NCI-H187 treated with DMSO at 0.1 percent for 48 hours (cell line): Measurements from ENCODE around the gene MAGEA3.
A peak's percentile ranks its signal among the peaks of the same experiment; 100 is the strongest.
"Not testable (repeated sequence)": the region's sequence is repeated elsewhere in the genome, so short reads cannot be mapped to it uniquely, and the experiment has no call there.

Experiments used
- DNase-seq: peaks from one replicate; lab custom pipeline; 2025; lab: John Stamatoyannopoulos, UW

MAGEA3 gene, protein sequence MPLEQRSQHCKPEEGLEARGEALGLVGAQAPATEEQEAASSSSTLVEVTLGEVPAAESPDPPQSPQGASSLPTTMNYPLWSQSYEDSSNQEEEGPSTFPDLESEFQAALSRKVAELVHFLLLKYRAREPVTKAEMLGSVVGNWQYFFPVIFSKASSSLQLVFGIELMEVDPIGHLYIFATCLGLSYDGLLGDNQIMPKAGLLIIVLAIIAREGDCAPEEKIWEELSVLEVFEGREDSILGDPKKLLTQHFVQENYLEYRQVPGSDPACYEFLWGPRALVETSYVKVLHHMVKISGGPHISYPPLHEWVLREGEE

GRCh38 chrX:152697952-152698931 is at the start of gene MAGEA3:
Gene MAGEA3 (plus strand): TSS chrX:152698794. CDS start chrX:152700833, 2,039 bp downstream.
- not testable (repeated sequence) for DNase-seq

- no peak for DNase-seq
Observed at GRCh38 chrX:152652060-152652459, 46.5 kb upstream of the MAGEA3 start.

GRCh38 chrX:152652467-152652866 is 46.1 kb upstream of the MAGEA3 start:
- no peak for DNase-seq

DNA sequence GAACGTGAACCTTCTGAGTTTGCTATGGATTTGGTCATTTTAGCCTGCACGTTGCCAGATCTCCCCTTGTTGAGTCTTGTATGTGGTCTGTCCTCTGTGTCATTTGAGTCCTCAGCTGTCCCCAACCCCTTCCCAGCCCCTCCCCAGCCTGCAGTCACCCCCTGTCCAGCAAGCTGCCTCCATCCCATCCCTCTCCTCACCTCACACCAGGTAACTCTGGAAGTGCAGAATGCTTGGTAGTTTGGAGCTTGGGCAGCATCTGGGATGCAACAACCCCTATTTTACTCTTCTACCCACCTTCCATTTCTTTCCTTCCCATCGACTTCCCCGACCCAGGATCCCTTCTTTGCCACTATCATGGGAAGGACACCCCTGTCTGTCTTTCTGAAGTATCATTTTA is 42.5 kb upstream of the MAGEA3 start:
- DNase-seq, result no peak

- DNase-seq, result no peak
Observed at GRCh38 chrX:152656890-152657289, 41.7 kb upstream of the MAGEA3 start.

- no peak for DNase-seq
Observed at GRCh38 chrX:152658302-152658701, 40.3 kb upstream of the MAGEA3 start.

GRCh38 chrX:152663086-152663485 is 35.5 kb upstream of the MAGEA3 start:
- DNase-seq, result no peak

DNA sequence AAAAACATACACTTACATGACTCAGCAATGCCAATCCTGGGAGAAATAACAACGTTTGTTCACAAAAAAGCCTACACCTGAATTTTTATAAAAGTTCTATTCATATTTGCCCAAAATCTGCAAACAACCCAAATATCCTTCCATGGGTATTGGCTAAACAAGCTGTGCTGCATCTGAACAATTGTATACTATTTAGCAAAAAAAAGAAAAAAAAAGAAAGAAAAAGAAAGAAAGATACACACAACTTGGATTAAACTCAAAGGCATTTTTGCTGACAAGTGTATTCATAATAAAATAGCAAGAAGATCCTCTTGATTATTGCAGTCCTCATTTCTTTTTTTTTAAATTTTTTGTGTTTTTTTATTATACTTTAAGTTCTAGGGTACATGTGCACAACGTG is 24.5 kb upstream of the MAGEA3 start:
- DNase-seq, result no peak

DNA sequence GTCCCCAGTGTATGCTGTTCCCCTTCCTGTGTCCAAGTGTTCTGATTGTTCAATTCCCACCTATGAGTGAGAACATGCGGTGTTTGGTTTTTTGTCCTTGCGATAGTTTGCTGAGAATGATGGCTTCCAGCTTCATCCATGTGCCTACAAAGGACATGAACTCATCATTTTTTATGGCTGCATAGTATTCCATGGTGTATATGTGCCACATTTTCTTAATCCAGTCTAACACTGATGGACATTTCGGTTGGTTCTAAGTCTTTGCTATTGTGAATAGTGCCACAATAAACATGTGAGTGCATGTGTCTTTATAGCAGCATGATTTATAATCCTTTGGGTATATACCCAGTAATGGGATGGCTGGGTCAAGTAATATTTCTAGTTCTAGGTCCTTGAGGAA is 23.9 kb upstream of the MAGEA3 start:
- not testable (repeated sequence) for DNase-seq

- not testable (repeated sequence) for DNase-seq
Observed at GRCh38 chrX:152681012-152681411, 17.6 kb upstream of the MAGEA3 start.

DNA sequence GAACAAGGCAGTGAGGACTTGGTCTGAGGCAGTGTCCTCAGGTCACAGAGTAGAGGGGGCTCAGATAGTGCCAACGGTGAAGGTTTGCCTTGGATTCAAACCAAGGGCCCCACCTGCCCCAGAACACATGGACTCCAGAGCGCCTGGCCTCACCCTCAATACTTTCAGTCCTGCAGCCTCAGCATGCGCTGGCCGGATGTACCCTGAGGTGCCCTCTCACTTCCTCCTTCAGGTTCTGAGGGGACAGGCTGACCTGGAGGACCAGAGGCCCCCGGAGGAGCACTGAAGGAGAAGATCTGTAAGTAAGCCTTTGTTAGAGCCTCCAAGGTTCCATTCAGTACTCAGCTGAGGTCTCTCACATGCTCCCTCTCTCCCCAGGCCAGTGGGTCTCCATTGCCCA is 1.8 kb downstream of the MAGEA3 start:
- not testable (repeated sequence) for DNase-seq

GRCh38 chrX:152706500-152706899 is 7.9 kb downstream of the MAGEA3 start:
- not testable (repeated sequence) for DNase-seq

DNA sequence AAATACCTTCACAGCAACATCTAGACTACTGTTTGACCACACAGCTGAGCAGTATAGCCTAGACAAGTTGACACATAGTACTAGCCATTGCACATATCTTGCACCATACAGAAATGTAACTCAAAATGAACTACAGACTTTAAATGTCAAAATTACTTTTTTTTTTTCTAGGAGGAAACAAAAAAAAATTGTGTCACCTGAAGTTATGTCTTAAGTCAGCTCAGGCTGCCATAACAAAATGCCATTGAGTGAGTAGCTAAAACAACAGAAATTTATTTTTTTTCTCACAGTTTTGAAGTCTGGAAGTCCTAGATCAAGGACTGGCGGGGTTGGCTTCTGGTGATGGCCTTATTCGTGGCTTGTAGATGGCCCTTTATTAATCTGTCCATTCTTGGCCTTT is 10.6 kb downstream of the MAGEA3 start, which contains the start of gene CSAG2:
TSS of gene CSAG2 (minus strand) at position 101 of the 400 bp plus-strand sequence. CDS start 161 bp downstream, outside the sequence.
- not testable (repeated sequence) for DNase-seq

DNA sequence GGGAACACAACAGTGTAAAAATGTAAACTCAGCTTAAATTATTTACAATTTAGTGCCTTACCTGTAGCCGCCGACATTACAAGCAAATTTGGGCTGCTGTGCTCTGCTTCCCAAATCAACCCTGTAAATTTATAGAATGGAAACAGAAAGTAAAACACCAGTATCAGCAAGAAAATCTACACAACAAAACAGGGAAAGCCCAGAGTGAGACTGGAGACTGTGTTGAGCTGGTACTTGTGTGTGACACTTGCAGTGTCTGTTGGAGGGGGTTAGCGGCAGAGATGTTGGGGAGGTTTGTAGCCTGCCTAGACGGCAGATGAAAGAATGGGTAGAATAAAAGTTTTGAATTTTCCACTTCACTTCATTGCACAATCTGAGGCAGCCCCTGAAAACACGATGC is 14.6 kb downstream of the MAGEA3 start:
- DNase-seq, result not testable (repeated sequence)

DNA sequence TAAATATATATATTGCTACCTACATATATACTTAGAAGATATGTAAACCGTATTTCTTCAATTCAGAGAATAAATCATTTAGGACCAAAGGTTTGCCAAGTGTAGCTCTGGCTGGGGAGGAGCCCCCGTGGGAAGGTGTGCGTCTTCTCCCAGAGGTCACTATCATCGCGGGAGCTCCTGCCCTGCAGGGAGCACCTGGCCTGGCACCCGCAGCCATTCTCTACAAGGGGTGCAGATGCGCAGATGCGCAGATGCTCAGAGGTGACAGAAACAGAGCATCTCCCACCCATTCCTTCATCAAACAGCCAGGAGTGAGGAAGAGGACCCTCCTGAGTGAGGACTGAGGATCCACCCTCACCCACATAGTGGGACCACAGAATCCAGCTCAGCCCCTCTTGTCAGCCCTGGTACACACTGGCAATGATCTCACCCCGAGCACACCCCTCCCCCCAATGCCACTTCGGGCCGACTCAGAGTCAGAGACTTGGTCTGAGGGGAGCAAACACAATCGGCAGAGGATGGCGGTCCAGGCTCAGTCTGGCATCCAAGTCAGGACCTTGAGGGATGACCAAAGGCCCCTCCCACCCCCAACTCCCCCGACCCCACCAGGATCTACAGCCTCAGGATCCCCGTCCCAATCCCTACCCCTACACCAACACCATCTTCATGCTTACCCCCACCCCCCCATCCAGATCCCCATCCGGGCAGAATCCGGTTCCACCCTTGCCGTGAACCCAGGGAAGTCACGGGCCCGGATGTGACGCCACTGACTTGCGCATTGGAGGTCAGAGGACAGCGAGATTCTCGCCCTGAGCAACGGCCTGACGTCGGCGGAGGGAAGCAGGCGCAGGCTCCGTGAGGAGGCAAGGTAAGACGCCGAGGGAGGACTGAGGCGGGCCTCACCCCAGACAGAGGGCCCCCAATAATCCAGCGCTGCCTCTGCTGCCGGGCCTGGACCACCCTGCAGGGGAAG is 15.5 kb downstream of the MAGEA3 start, which contains the start of gene MAGEA2B:
TSS of gene MAGEA2B (plus strand) at position 814 of the 973 bp plus-strand sequence. CDS start 2,479 bp downstream, outside the sequence.
- not testable (repeated sequence) for DNase-seq

GRCh38 chrX:152725409-152725808 is 26.8 kb downstream of the MAGEA3 start:
- DNase-seq, result no peak

DNA sequence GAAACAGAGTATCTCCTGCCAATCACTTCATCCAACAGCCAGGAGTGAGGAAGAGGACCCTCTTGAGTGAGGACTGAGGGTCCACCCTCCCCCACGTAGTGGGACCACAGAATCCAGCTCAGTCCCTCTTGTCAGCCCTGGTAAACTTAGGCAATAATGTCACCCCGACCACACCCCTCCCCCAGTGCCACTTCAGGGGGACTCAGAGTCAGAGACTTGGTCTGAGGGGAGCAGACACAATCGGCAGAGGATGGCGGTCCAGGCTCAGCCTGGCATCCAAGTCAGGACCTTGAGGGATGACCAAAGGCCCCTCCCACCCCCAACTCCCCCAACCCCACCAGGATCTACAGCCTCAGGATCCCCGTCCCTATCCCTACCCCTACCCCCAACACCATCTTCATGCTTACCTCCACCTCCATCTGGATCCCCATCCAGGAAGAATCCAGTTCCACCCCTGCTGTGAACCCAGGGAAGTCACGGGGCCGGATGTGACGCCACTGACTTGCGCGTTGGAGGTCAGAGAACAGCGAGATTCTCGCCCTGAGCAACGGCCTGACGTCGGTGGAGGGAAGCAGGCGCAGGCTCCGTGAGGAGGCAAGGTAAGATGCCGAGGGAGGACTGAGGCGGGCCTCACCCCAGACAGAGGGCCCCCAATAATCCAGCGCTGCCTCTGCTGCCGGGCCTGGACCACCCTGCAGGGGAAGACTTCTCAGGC is 34.8 kb downstream of the MAGEA3 start, which contains the start of the genes CSAG1 and MAGEA12:
TSS of gene CSAG1 (minus strand) at position 461 of the 715 bp plus-strand sequence. CDS start 1,261 bp downstream, outside the sequence.
TSS of gene MAGEA12 (plus strand) at position 497 of the 715 bp plus-strand sequence. CDS start 2,405 bp downstream, outside the sequence.
- peak; percentile 53 for DNase-seq

- not testable (repeated sequence) for DNase-seq
Observed at GRCh38 chrX:152734143-152734858, 35.7 kb downstream of the MAGEA3 start.

DNA sequence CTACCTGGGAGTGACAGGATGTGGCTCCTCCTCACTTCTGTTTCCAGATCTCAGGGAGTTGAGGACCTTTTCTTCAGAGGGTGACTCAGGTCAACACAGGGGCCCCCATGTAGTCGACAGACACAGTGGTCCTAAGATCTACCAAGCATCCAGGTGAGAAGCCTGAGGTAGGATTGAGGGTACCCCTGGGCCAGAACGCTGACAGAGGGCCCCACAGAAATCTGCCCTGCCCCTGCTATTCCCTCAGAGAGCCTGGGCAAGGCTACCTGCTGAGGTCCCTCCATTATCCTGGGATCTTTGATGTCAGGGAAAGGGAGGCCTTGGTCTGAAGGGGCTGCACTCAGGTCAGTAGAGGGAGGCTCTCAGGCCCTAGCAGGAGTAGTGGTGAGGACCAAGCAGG is 36.5 kb downstream of the MAGEA3 start:
- no peak for DNase-seq
